SK-N-MC (cell line): ENCODE data around the gene INPP5A.

Experiments
- DNase-seq: peaks from one replicate; pipeline ENCODE4 v3.0.0-alpha.2; 2011; ENCODE audit warnings: low read depth, low spot score
- H3K27ac ChIP-seq: fragments of 200-600 bp; sonication (generic); 2 replicates; pipeline ENCODE4 v1.5.1; 2016; ENCODE audit warnings: mixed run types
- H3K36me3 ChIP-seq: fragments of 200-600 bp; sonication (generic); 2 replicates; pipeline ENCODE4 v1.6.1; 2017; ENCODE audit warnings: antibody characterized with exemption, low read length, mixed read lengths; ENCODE audit not compliant: insufficient read depth
- H3K4me3 ChIP-seq: fragments of 200-600 bp; sonication (generic); 2 replicates; pipeline ENCODE4 v1.5.1; 2016
- H3K9ac ChIP-seq: fragments of 200-600 bp; sonication (generic); 2 replicates; pipeline ENCODE4 v1.8.0; 2017; ENCODE audit warnings: mixed run types, mixed read lengths; ENCODE audit not compliant: insufficient read length
- H3K9me3 ChIP-seq: fragments of 200-600 bp; sonication (generic); 2 replicates; pipeline ENCODE4 v1.6.1; 2017; ENCODE audit warnings: low read depth, mild to moderate bottlenecking, antibody characterized with exemption, low read length, moderate library complexity, mixed read lengths
- EZH2 ChIP-seq: fragments of 200-600 bp; sonication (generic); IDR thresholded peaks from one replicate; pipeline ENCODE4 v1.6.1; 2017; ENCODE audit warnings: antibody characterized with exemption
- FOXP2 ChIP-seq: optimal IDR thresholded peaks from 2 replicates; pipeline ENCODE3; 2011; ENCODE audit warnings: mild to moderate bottlenecking, moderate library complexity; ENCODE audit not compliant: insufficient read depth; ENCODE audit errors: extremely low read length, control extremely low read depth
- POLR2AphosphoS5 ChIP-seq: IDR thresholded peaks from 2 replicates; pipeline ENCODE4 v1.6.1; 2012; ENCODE audit warnings: mild to moderate bottlenecking, low read depth, low read length, borderline replicate concordance

The INPP5A gene

DNA sequence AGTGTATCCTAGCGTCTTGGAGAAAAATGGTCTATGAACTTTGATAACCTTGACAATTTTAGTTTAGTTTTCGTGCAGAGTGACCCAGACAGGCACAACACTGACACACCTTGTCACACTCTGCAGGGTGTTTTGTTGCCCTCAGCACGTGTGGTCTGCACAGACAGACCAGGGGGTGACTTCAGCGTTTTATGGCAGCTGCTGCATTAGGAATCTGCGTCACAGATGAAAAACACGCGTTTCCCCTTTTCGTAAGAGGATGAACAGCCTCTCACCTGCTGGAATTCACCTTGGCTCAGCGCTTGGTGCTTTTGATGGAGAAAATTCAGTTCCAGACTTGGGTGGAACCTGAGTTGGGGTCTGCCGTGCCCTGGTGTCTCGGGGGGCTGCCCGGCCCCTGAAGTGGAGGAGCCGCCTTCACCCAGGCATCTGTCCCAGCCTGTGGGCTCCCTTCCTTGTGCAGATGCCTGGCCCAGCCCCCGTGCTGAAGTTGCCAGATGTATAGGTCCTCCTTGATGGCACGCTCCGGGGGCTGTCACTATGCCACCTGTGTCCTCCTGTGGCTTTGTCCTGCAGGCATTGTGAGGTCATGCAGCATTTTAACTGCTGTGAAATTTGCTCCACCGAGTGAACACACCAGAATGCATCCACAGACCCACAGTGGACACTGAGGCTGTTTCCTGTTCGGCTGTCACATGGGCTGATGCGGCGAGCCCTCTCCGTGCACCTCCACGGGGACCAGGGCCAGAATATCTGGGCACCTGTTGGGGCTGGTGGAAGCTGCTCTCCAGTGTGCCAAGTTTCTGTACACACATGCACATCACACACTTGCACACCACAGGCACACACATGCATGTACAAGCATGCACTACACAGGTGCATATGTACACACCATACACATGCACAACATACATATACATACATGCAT, 18.3 kb downstream of the INPP5A start:
- Histone ChIP-seq H3K9me3 (no peaks in the 10 kb centered on the region), H3K27ac (no peak overlapping the region), H3K9ac (no peak overlapping the region), H3K4me3 (no peak overlapping the region), H3K36me3 (no peaks in the 10 kb centered on the region)
- TF ChIP-seq FOXP2: no peak
- no peak for TF ChIP-seq POLR2AphosphoS5
- TF ChIP-seq EZH2: no peak
- DNase-seq: no peak

DNA sequence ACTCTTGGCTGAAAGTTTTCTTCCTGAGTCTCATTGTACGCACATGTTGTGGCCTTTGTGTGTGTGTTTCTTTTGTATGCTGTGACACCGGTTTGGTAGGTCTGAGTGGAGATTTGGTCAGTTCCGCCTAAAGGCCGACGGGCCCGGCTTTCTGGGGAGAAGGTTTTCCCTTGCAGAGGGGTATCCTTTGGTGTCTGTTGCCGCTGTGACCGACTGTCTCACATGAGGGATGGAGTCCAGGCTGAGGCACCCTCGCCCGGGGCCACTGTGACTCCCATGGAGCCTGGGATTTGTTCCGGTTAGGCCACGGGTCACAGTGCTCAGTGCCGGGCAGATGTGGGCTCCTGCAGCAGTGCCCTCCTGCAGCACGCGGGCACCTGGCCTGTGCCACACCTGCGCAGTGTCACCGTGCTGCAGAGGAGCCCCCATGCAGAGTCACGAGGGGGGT, 19.4 kb downstream of the INPP5A start:
- Histone ChIP-seq H3K4me3 (no peak overlapping the region), H3K27ac (no peak overlapping the region), H3K9ac (no peak overlapping the region), H3K36me3 (no peaks in the 10 kb centered on the region), H3K9me3 (no peaks in the 10 kb centered on the region)
- DNase-seq: no peak
- TF ChIP-seq POLR2AphosphoS5: no peak
- no peak for TF ChIP-seq FOXP2
- TF ChIP-seq EZH2: no peak

DNA sequence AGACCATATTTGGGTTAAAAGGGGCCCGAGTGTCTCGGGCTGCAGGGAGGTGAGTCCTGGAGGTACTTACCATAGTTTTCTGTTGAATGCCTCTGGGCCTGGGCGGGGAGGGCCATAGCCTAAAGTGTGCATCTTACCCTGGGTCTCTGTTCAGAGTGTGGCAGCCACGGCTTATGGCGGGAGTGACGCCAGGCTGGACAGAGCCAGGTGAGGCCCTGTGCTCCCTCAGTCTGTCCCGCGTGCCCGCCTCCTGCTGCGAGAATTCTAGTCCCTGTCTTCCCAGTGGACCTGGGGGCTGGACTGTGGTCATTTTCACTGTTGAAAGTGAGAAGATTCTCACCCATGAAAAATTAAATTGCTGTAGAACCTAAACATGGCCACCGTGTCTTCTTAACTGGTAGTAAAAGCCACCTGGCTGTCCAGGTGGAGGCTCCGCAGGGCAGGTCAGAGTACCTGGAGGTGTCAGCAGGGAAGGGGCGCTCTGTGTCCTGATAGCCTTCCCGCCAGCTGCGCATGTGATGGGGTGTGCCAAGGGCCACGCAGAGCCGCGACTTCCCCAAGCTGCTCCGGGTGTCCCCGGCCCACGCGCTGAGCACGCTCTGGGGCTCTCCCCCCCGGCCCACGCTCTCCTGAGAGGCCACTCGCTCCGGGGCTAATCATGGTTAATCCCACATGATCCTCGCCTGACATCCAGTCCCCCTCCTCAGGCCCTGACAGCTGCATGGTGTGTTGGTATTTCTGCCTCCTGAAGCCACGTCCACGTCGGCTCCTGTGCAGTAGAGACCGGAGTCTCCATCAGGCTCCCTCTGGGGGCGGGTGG, 20.3 kb downstream of the INPP5A start:
- Histone ChIP-seq H3K4me3 (no peak overlapping the region), H3K36me3 (no peaks in the 10 kb centered on the region), H3K9ac (no peak overlapping the region), H3K27ac (no peak overlapping the region), H3K9me3 (no peaks in the 10 kb centered on the region)
- DNase-seq: no peak
- TF ChIP-seq FOXP2 (no peak), EZH2 (no peak), POLR2AphosphoS5 (no peak)

DNA sequence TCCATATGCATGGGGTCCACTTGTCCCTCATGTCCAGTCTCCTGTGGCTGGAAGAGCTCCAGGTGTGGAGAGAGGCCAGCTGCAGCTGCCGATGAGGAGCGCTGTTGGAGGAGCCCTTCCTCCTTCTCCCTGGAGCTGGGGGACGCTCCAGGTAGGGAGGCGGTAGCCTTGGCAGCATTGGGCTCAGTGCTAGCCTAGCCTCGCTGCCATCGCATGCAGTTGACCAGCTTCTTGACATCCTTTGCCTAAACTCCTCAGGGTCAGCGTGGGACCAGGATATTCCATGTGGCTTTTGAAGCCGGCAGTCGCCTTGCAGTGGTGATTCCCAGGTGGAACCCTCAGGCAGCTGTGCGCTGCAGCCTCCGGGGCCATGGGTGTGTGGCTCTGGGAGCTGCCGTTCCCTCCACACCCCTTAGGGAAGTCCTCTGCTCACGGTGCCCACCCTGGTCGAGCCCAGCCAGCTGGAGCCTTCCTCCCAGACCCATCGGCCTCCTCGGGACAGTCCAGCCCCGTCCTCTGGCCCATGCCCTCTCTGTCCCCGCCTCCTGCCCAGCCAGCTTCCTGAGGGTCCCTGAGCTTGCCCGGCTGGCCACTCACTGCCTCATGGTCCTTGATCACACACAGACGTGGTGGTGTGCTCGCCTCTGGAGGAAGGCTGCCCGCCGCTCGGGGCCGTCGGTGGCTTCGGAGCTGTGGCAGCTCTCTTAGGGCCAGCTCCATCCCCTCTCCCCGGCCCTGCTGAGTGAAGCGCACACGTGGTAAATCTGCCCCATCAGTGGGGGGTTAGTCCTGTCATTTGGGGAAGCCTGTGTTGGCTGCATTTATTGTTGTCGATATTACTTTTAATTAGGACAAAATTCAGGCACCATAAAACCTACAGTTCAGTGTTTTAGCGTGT, 21.2 kb downstream of the INPP5A start:
- no peaks in the 10 kb centered on the region for H3K36me3 ChIP-seq
- TF ChIP-seq EZH2: no peak
- no peak for TF ChIP-seq POLR2AphosphoS5
- no peak for TF ChIP-seq FOXP2

DNA sequence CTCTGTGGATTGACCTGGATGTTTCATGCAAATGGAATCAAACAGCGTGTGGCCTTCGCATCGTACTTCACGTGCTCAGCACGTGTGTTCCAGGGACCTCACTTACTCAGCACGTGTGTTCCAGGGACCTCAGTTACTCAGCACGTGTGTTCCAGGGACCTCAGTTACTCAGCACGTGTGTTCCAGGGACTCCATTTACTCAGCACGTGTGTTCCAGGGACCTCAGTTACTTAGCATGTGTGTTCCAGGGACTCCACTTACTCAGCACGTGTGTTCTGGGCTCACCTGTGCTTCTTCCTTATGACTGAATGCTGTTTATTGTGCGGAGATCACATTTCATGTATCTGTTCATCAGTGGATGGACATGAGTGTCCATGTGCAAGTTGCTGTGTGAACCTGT, 22.0 kb downstream of the INPP5A start:
- Histone ChIP-seq H3K9ac (no peak overlapping the region), H3K4me3 (no peak overlapping the region), H3K27ac (no peak overlapping the region), H3K9me3 (no peaks in the 10 kb centered on the region), H3K36me3 (no peaks in the 10 kb centered on the region)
- no peak for DNase-seq
- TF ChIP-seq POLR2AphosphoS5: no peak
- no peak for TF ChIP-seq FOXP2
- no peak for TF ChIP-seq EZH2

More for the DNA sequence above, 21.2 kb downstream of the INPP5A start:
- Histone ChIP-seq H3K9me3 (no peaks in the 10 kb centered on the region), H3K4me3 (no peak overlapping the region), H3K27ac (no peak overlapping the region), H3K9ac (no peak overlapping the region)
- DNase-seq: no peak

DNA sequence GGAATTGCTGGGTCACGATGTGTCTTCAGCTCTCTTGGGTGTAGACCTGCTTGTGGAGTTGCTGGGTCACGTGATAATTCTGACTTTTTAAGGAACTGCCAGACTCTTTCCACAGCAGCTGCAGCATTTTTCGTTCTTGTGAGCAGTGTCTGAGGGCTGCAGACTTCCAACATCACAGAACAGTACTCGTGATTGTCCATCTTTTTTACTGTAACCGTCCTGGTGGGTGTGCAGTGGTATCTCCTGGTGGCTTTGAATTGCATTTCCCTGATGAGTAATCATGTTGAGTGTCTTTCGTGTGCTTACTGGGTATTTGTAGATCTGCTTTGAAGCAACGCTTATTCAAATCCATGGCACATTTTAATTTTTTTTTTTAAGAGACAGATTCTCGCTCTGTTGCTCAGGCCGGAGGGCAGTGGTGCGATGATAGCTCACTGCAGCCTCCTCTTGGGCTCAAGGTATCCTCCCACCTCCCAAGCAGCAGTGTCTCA, 22.7 kb downstream of the INPP5A start:
- no peak overlapping the region for H3K27ac ChIP-seq
- no peak for DNase-seq
- H3K4me3 ChIP-seq: no peak overlapping the region
- H3K9me3 ChIP-seq: no peaks in the 10 kb centered on the region
- TF ChIP-seq POLR2AphosphoS5 (no peak), EZH2 (no peak), FOXP2 (no peak)
- no peaks in the 10 kb centered on the region for H3K36me3 ChIP-seq
- no peak overlapping the region for H3K9ac ChIP-seq

DNA sequence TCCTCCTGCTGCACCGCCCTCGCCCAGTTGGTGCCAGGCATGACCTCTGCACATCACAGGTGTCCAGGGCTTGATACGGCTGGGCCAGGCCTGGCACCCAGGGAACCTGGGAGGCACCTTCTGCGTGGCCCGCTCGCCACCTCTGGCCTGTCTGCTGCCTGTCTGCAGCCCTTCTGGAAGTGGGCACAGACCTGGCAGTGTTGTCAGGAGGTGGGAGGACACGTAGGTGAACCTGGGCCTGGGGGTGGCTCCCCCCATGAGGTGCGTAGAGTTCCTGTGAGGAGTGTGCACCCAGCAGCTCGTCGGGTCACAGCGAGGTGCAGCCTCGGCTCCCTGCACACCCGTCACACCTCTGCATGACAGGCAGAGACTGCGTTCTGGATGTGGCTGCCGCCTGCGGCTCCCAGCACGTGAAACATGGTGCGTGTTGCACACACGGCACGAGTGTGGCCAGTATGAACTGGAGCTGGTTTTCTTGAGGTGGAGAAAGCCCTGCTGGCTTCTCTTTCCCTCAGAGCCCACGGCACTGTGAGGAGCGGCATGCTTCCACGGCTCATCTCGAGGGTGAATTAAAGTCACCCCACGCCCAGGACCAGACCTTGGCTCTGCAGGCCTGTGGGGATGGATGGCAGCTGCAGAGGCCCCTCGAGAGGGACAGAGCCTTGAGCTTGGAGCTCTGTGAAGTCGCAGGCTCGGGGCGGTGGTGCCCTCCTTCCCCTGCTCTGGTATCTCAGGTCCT, 24.8 kb downstream of the INPP5A start:
- Histone ChIP-seq H3K36me3 (no peaks in the 10 kb centered on the region), H3K9me3 (no peaks in the 10 kb centered on the region), H3K4me3 (no peak overlapping the region), H3K27ac (no peak overlapping the region), H3K9ac (no peak overlapping the region)
- DNase-seq: no peak
- TF ChIP-seq POLR2AphosphoS5 (no peak), FOXP2 (no peak), EZH2 (no peak)
